ENCODE measurements around the gene HIGD2A. TPM values are rescaled to one million over a fixed set of nuclear protein-coding genes. Genes with fewer than 3 reads are reported as not detected.

Gene HIGD2A
- total RNA-seq, 2 donors from 2014 or later = 101 to 102 TPM

DNA sequence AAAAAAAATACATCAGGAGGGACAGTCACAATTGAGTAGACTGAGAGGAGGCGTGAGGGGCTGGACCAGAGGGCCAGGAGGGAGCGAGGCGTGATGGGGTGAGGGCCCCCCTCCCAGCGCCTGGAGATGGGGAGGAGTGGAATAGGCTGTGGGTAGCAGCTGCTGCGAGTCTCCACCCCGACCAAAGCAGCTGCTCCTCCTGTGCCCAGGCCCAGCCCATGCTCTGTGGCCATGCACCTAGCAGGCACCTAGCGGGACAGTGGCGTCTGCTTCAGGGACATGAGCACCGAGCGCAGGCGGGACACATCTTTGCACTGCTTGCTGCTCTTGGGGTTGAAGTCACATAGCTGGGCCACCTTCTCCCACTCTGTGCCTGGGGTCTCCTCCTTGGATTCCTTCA lies 4.0 kb downstream of the HIGD2A start:
- DNase-seq = no peak
- Histone ChIP-seq H3K4me3 (ENCODE audit: low read length) (no peak overlapping the region), H3K36me3 (ENCODE audit: control insufficient read depth, insufficient read depth, low read length) (peaks cover 40% of the 10 kb centered on the region), H3K9ac (ENCODE audit: extremely low read depth, low read length, poor library complexity, severe bottlenecking) (no peak overlapping the region), H3K27me3 (ENCODE audit: control insufficient read depth, insufficient read depth, low read length, poor library complexity, severe bottlenecking) (no peaks in the 10 kb centered on the region), H3K4me1 (ENCODE audit: control insufficient read depth, insufficient read depth, low read length) (peaks cover under 1% of the 10 kb centered on the region), H3K27ac (ENCODE audit: low read depth, low read length) (no peak overlapping the region), H3K9me3 (ENCODE audit: control insufficient read depth, low read length) (no peaks in the 10 kb centered on the region)
- TF ChIP-seq, protein P1, sequence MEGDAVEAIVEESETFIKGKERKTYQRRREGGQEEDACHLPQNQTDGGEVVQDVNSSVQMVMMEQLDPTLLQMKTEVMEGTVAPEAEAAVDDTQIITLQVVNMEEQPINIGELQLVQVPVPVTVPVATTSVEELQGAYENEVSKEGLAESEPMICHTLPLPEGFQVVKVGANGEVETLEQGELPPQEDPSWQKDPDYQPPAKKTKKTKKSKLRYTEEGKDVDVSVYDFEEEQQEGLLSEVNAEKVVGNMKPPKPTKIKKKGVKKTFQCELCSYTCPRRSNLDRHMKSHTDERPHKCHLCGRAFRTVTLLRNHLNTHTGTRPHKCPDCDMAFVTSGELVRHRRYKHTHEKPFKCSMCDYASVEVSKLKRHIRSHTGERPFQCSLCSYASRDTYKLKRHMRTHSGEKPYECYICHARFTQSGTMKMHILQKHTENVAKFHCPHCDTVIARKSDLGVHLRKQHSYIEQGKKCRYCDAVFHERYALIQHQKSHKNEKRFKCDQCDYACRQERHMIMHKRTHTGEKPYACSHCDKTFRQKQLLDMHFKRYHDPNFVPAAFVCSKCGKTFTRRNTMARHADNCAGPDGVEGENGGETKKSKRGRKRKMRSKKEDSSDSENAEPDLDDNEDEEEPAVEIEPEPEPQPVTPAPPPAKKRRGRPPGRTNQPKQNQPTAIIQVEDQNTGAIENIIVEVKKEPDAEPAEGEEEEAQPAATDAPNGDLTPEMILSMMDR (conservative IDR thresholded peaks at IDR 0.05) = no peak
- no peaks in the 10 kb centered on the region for H3K9me3 Mint-ChIP-seq
- H3K4me1 Mint-ChIP-seq = peaks cover 7% of the 10 kb centered on the region
- no peak overlapping the region for H3K27ac Mint-ChIP-seq
- no peak overlapping the region for H3K4me3 Mint-ChIP-seq
- no peaks in the 10 kb centered on the region for H3K27me3 Mint-ChIP-seq (ENCODE audit: insufficient read depth)
- WGBS, 2 experiments (ENCODE audit: insufficient coverage in 1 of 2, insufficient read length in 1 of 2) = 95% methylated on average over 8 to 11 of the region's 11 CpGs
- peaks cover 18% of the 10 kb centered on the region for H3K36me3 Mint-ChIP-seq (ENCODE audit: low read depth)

DNA sequence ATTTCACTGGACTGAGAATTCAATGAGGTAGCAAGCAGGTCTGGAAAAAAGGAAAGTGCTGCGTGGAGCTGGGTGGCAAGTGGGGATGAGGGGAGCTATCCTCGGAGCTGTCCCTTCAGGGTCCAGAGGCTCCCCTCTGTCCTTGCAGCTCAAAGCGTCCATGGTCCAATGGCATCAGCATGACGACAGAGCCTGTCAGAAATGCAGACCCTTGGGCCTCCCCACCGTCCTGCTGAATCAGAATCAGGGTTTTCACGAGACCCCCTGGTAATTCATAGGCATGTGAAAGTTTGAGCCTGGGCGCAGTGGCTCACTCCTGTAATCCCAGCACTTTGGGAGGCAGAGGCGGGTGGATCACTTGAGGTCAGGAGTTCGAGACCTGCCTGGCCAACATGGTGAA lies 5.5 kb downstream of the HIGD2A start:
- H3K9me3 Mint-ChIP-seq = no peaks in the 10 kb centered on the region
- Histone ChIP-seq H3K9ac (ENCODE audit: extremely low read depth, low read length, poor library complexity, severe bottlenecking) (no peak overlapping the region), H3K4me1 (ENCODE audit: control insufficient read depth, insufficient read depth, low read length) (no peaks in the 10 kb centered on the region), H3K9me3 (ENCODE audit: control insufficient read depth, low read length) (no peaks in the 10 kb centered on the region), H3K4me3 (ENCODE audit: low read length) (no peak overlapping the region), H3K36me3 (ENCODE audit: control insufficient read depth, insufficient read depth, low read length) (peaks cover 46% of the 10 kb centered on the region), H3K27me3 (ENCODE audit: control insufficient read depth, insufficient read depth, low read length, poor library complexity, severe bottlenecking) (no peaks in the 10 kb centered on the region), H3K27ac (ENCODE audit: low read depth, low read length) (no peak overlapping the region)
- no peak overlapping the region for H3K27ac Mint-ChIP-seq
- 93 to 96% methylated on average over 7 to 9 of the region's 9 CpGs for WGBS, 2 experiments (ENCODE audit: insufficient coverage in 1 of 2, insufficient read length in 1 of 2)
- peaks cover 19% of the 10 kb centered on the region for H3K36me3 Mint-ChIP-seq (ENCODE audit: low read depth)
- H3K27me3 Mint-ChIP-seq (ENCODE audit: insufficient read depth) = no peaks in the 10 kb centered on the region
- H3K4me3 Mint-ChIP-seq = no peak overlapping the region
- TF ChIP-seq, protein P1 (conservative IDR thresholded peaks at IDR 0.05) = no peak
- peaks cover 3% of the 10 kb centered on the region for H3K4me1 Mint-ChIP-seq
- no peak for DNase-seq

DNA sequence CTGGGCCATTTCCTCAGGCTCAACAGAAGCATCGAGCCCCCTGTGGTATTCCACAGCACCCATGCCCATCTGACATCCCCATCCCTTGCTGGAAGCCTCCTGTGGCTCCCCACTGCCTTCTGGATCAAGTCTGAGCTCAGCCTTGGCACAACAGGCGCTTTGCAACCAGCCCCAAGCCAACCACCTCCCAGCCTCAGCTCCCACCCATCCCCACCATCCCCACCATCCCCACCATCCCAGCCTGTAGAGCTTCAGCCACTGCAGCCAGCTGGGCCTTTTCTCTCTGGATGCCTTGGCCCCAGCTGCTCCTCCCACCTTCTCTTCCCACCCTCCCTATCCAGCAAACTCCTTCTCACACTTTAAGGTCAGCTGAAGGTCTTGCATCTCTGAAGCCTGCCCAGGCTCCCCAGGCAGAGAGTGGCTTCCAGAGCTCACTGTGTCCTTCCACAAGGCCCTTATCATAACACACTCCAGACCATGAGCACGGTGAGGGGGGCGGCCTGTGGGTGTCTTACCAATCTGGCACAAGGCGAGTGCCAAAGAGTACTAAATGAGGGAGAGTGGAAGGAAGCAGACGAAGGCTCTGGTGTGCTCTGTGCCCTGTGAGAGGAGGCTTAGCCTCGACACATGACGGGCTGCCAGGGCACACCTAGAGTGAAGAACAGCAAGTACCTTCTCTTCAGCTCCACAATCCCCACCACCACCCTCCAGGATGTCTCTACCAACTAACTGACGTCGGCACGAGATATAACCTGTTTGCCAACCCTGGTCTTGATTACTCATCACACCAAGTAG lies 6.5 kb downstream of the HIGD2A start:
- DNase-seq = no peak
- no peaks in the 10 kb centered on the region for H3K4me1 ChIP-seq (ENCODE audit: control insufficient read depth, insufficient read depth, low read length)
- H3K4me3 ChIP-seq (ENCODE audit: low read length) = no peak overlapping the region
- H3K4me3 Mint-ChIP-seq = no peak overlapping the region
- WGBS, 2 experiments (ENCODE audit: insufficient coverage in 1 of 2, insufficient read length in 1 of 2) = 92 to 100% methylated on average over 4 to 11 of the region's 11 CpGs
- peaks cover 19% of the 10 kb centered on the region for H3K36me3 Mint-ChIP-seq (ENCODE audit: low read depth)
- H3K9me3 Mint-ChIP-seq = no peaks in the 10 kb centered on the region
- H3K27me3 ChIP-seq (ENCODE audit: control insufficient read depth, insufficient read depth, low read length, poor library complexity, severe bottlenecking) = no peaks in the 10 kb centered on the region
- no peak overlapping the region for H3K27ac Mint-ChIP-seq
- H3K27me3 Mint-ChIP-seq (ENCODE audit: insufficient read depth) = no peaks in the 10 kb centered on the region
- no peak overlapping the region for H3K27ac ChIP-seq (ENCODE audit: low read depth, low read length)
- H3K9me3 ChIP-seq (ENCODE audit: control insufficient read depth, low read length) = no peaks in the 10 kb centered on the region
- peaks cover 48% of the 10 kb centered on the region for H3K36me3 ChIP-seq (ENCODE audit: control insufficient read depth, insufficient read depth, low read length)
- TF ChIP-seq, protein P1 (conservative IDR thresholded peaks at IDR 0.05) = no peak
- no peak overlapping the region for H3K9ac ChIP-seq (ENCODE audit: extremely low read depth, low read length, poor library complexity, severe bottlenecking)
- no peaks in the 10 kb centered on the region for H3K4me1 Mint-ChIP-seq
